K562 (cell line): Measurements from ENCODE around the gene SPTBN4. TPM values are rescaled to one million over a fixed set of nuclear protein-coding genes. Genes with fewer than 3 reads are reported as not detected.
A peak's percentile ranks its signal among the peaks of the same experiment; 100 is the strongest.

Experiments used
- ATAC-seq: fragments of 200-7000 bp; cut with Tn5 transposase; 3 replicates; pipeline ENCODE4 v1.9.1; 2020; ENCODE audit warnings: moderate library complexity
- BruUV-seq: library from RNA; stranded (reverse); fragments of 400-500 nt; replicated peaks from 2 replicates; lab custom pipeline; 2021; lab: Mats Ljungman, UMichigan
- CTCF ChIA-PET: fragments of 300-600 bp; formaldehyde crosslinking; extraction: SDS; loops from one replicate; lab custom pipeline; 2021; ENCODE audit warnings: low intra/inter-chr PET ratio; lab: Yijun Ruan, JAX
- POLR2A ChIA-PET: fragments of 300-600, 350-650 bp; sonication (Branson Sonifier 250); formaldehyde crosslinking; extraction: SDS; loops from one replicate; lab custom pipeline; 2021; ENCODE audit warnings: antibody characterized with exemption, inconsistent platforms; lab: Yijun Ruan, JAX
- DNase-seq, 4 experiments: peaks; one replicate each; pipeline versions ENCODE4 v3.0.0 to v3.0.0-alpha.2; 2011 to 2018; ENCODE audit warnings: low spot score in 3 of 4, mixed read lengths in 3 of 4; ENCODE audit errors: extremely low read depth in 1 of 4
- FAIRE-seq: peaks from 2 replicates; lab custom pipeline; 2011; peaks lifted over from hg19 to GRCh38; lab: Jason Lieb, UNC
- H2AFZ ChIP-seq: 2 replicates; pipeline ENCODE4 v1.6.0; 2011; ENCODE audit warnings: low read depth, low read length, control low read depth, inconsistent platforms
- H3K27ac ChIP-seq: fragments of 200-600 bp; 3 replicates; pipeline ENCODE4 v1.8.0; 2011; ENCODE audit warnings: low read depth, mild to moderate bottlenecking, control low read depth, inconsistent platforms, low read length, moderate library complexity, mixed read lengths; ENCODE audit errors: extremely low read depth
- H3K27me3 ChIP-seq, 2 experiments: fragments of 300-600 bp in 1 of 2; 2 replicates in 1 of 2; 3 replicates in 1 of 2; pipeline versions ENCODE4 v1.6.0 to v1.8.0; 2011; ENCODE audit warnings: inconsistent platforms in 2 of 2, low read length in 2 of 2, mild to moderate bottlenecking in 1 of 2, mixed read lengths in 1 of 2, moderate library complexity in 1 of 2; ENCODE audit not compliant: control insufficient read depth in 2 of 2, insufficient read depth in 2 of 2
- H3K36me3 ChIP-seq: fragments of 300-600 bp; 3 replicates; pipeline ENCODE4 v1.8.0; 2011; ENCODE audit warnings: mild to moderate bottlenecking, low read length, inconsistent platforms; ENCODE audit not compliant: control insufficient read depth, insufficient read depth
- H3K4me1 ChIP-seq, 2 experiments: fragments of 200-600 bp in 1 of 2; replicated peaks in 1 of 2; 2 replicates in 1 of 2; 3 replicates in 1 of 2; pipeline versions ENCODE4 v1.5.1 to v1.8.0; 2011; ENCODE audit warnings: inconsistent platforms in 2 of 2, low read length in 2 of 2, mild to moderate bottlenecking in 1 of 2, mixed read lengths in 1 of 2, moderate library complexity in 1 of 2; ENCODE audit not compliant: control insufficient read depth in 2 of 2, insufficient read depth in 2 of 2
- H3K4me2 ChIP-seq: 2 replicates; pipeline ENCODE4 v1.6.1; 2011; ENCODE audit warnings: low read length, control low read depth, inconsistent platforms, mixed read lengths; ENCODE audit not compliant: insufficient read depth
- H3K4me3 ChIP-seq: fragments of 200-600 bp; sonication (generic), shearing (Covaris generic); 2 replicates; pipeline ENCODE4 v1.5.1; 2016; ENCODE audit warnings: control low read depth, inconsistent platforms
- H3K79me2 ChIP-seq: fragments of 200-600 bp; 3 replicates; pipeline ENCODE4 v1.8.0; 2011; ENCODE audit warnings: low read length, inconsistent platforms; ENCODE audit not compliant: control insufficient read depth, insufficient read depth
- H3K9ac ChIP-seq, 2 experiments: 2 replicates each; pipeline versions ENCODE4 v1.6.0 to v1.6.1; 2011; ENCODE audit warnings: low read depth in 2 of 2, low read length in 2 of 2, control low read depth in 1 of 2, inconsistent platforms in 1 of 2, mild to moderate bottlenecking in 1 of 2, mixed read lengths in 1 of 2; ENCODE audit not compliant: insufficient read depth in 1 of 2
- H3K9me1 ChIP-seq: one replicate; pipeline ENCODE4 v1.6.0; 2011; ENCODE audit warnings: inconsistent platforms, mild to moderate bottlenecking, low read length, moderate library complexity; ENCODE audit not compliant: control insufficient read depth, insufficient read depth
- H3K9me3 ChIP-seq: replicated peaks from 2 replicates; pipeline ENCODE4 v1.5.1; 2011; ENCODE audit warnings: low read depth, low read length, inconsistent platforms; ENCODE audit not compliant: control insufficient read depth, insufficient read depth
- H4K20me1 ChIP-seq: replicated peaks from 2 replicates; pipeline ENCODE4 v1.6.1; 2011; ENCODE audit warnings: low read length, inconsistent platforms, mixed read lengths; ENCODE audit not compliant: control insufficient read depth, insufficient read depth
- ATF3 ChIP-seq, 2 experiments: fragments of 450-650 bp in 1 of 2; sonication (generic) in 1 of 2; formaldehyde crosslinking in 1 of 2; IDR thresholded peaks in 1 of 2; conservative IDR thresholded peaks in 1 of 2; 2 replicates each; pipeline versions ENCODE4 v1.6.1 to v1.8.1; 2016 to 2023; ENCODE audit warnings: mild to moderate bottlenecking in 2 of 2, moderate library complexity in 2 of 2, inconsistent platforms in 1 of 2, missing genetic modification reagents in 1 of 2
- CTBP1 ChIP-seq: fragments of 450-650 bp; IDR thresholded peaks from 2 replicates; pipeline ENCODE4 v1.6.1; 2016; ENCODE audit warnings: borderline replicate concordance
- CXXC5 ChIP-seq: fragments of 250-450 bp; sonication (Bioruptor Pico); IDR thresholded peaks from 2 replicates; pipeline ENCODE4 v1.8.0; 2022; ENCODE audit warnings: inconsistent platforms, mild to moderate bottlenecking, moderate library complexity
- DNMT1 ChIP-seq: fragments of 450-650 bp; IDR thresholded peaks from 2 replicates; pipeline ENCODE4 v1.6.1; 2016; ENCODE audit warnings: antibody characterized with exemption, mild to moderate bottlenecking
- E2F5 ChIP-seq: sonication (generic); formaldehyde crosslinking; IDR thresholded peaks from 2 replicates; pipeline ENCODE4 v1.8.0; 2022; ENCODE audit warnings: mild to moderate bottlenecking, missing genetic modification reagents
- FOXK1 ChIP-seq: sonication (generic); formaldehyde crosslinking; IDR thresholded peaks from 2 replicates; pipeline ENCODE4 v1.8.0; 2022; ENCODE audit warnings: missing genetic modification reagents, mild to moderate bottlenecking, borderline replicate concordance
- HDAC6 ChIP-seq: IDR thresholded peaks from 2 replicates; pipeline ENCODE4 v1.6.1; 2012; ENCODE audit warnings: low read depth, mild to moderate bottlenecking, control low read depth, inconsistent platforms, low read length, moderate library complexity
- MAX ChIP-seq: sonication (generic); formaldehyde crosslinking; IDR thresholded peaks from 2 replicates; pipeline ENCODE4 v1.9.0; 2022; ENCODE audit warnings: mild to moderate bottlenecking, missing genetic modification reagents
- NEUROD1 ChIP-seq: fragments of 150-350 bp; IDR thresholded peaks from 2 replicates; pipeline ENCODE4 v1.6.1; 2014; ENCODE audit warnings: borderline replicate concordance, low read length, low read depth; ENCODE audit not compliant: partially characterized antibody
- SETDB1 ChIP-seq: IDR thresholded peaks from one replicate; pipeline ENCODE4 v1.6.1; 2012; ENCODE audit warnings: low read length, control low read depth, inconsistent platforms
- SPI1 ChIP-seq: IDR thresholded peaks from 2 replicates; pipeline ENCODE4 v1.6.1; 2011; ENCODE audit warnings: low read depth, low read length, control low read depth, borderline replicate concordance
- TBL1XR1 ChIP-seq, 2 experiments: IDR thresholded peaks; 2 replicates each; pipeline ENCODE4 v1.6.1; 2012; ENCODE audit warnings: improper control_type of control experiment in 2 of 2, low read length in 2 of 2, mild to moderate bottlenecking in 1 of 2
- TFAP4 ChIP-seq: sonication (generic); formaldehyde crosslinking; IDR thresholded peaks from 2 replicates; pipeline ENCODE4 v1.8.0; 2022; ENCODE audit warnings: missing genetic modification reagents, mild to moderate bottlenecking, moderate library complexity, borderline replicate concordance
- ZBTB43 ChIP-seq: sonication (generic); formaldehyde crosslinking; IDR thresholded peaks from 2 replicates; pipeline ENCODE4 v1.8.0; 2023; ENCODE audit warnings: mild to moderate bottlenecking, missing genetic modification reagents
- WGBS: fragments of 100-300 bp; shearing (Covaris generic); methylation state at CpG from one replicate; pipeline ENCODE4 v1.1.6; 2016; ENCODE audit warnings: low coverage, mixed read lengths; ENCODE audit not compliant: insufficient coverage; ENCODE audit errors: missing lambda C conversion rate; 5-methylcytosine and 5-hydroxymethylcytosine counted together
- in situ Hi-C: fragments of 300-500 bp; cut with MboI; formaldehyde crosslinking; loops from 4 replicates; pipeline ENCODE4 v1.15.0; 2018; ENCODE audit warnings: inconsistent platforms, mixed read lengths
- intact Hi-C: fragments of 100-400 bp; cut with micrococcal nuclease; formaldehyde crosslinking; loops from 2 replicates; pipeline ENCODE4 v1.14.2; 2022
- polyA plus RNA-seq, 8 experiments: library from polyadenylated mRNA; depleted of rRNA in 4 of 8; stranded (reverse) in 5 of 8; unstranded in 3 of 8; fragments of >200 nt; fragmentation: Nextera tagmentation in 2 of 8; fragmentation: Illumina TruSeq in 1 of 8; extraction: Ambion mirVana in 2 of 8; extraction: Trizol in 1 of 8; gene quantifications; 2 replicates each; pipeline versions ENCODE4 v1.2.1 to v1.2.3, GENCODE V29; 2011 to 2014; ENCODE audit warnings: inconsistent platforms in 1 of 8, missing spikeins in 1 of 8
- total RNA-seq, 7 experiments: library from RNA; depleted of rRNA in 6 of 7; stranded (reverse); fragments of >200 nt in 6 of 7; fragmentation: Illumina TruSeq in 2 of 7; extraction: Trizol in 2 of 7; gene quantifications; 2 replicates each; pipeline versions ENCODE4 v1.2.1 to v1.2.3, GENCODE V29; 2011 to 2021; ENCODE audit warnings: low replicate concordance in 1 of 7

The SPTBN4 gene
- total and polyA plus RNA-seq, 9 of the 15 experiments (the other 6 are each of a cell fraction or from before 2014, with no cell fraction given) = 0.01 to 1.5 (median 0.86) TPM

- 9% methylated on average over 40 of the region's 41 CpGs for WGBS
- TF ChIP-seq ZBTB43 (CRISPR knock-in tag) = 0 out of 2 replicates have a peak, but pooled peaks have one; percentile 72
- TF ChIP-seq HDAC6 = no peak
- peak; percentile 42; the same call in 1 of the 2 replicates for TF ChIP-seq E2F5
- TF ChIP-seq TBL1XR1 (IDR thresholded peaks at IDR 0.05; ENCODE audit: low read length in 2 of 2) = peak in 1 of 2 experiments; percentile 40; a peak in 1 of 4 replicates
- TF ChIP-seq ATF3 (IDR thresholded peaks at IDR 0.05) = 0 out of 2 replicates have a peak, but pooled peaks have one; percentile 28
- TF ChIP-seq ATF3 (CRISPR knock-in tag; conservative IDR thresholded peaks at IDR 0.05) = no peak
- peak; percentile 100 for TF ChIP-seq CTBP1
- peak; percentile 64 for TF ChIP-seq SETDB1
- TF ChIP-seq NEUROD1 = peak; percentile 40
- peak; percentile 86 for TF ChIP-seq CXXC5 (CRISPR knock-in tag)
- peak; percentile 86 for TF ChIP-seq TFAP4 (CRISPR knock-in tag)
- TF ChIP-seq SPI1 = peak; percentile 65; the same call in 1 of the 2 replicates
- peak; percentile 57 for TF ChIP-seq MAX (CRISPR knock-in tag)
- TF ChIP-seq DNMT1 = no peak
- no peak for TF ChIP-seq FOXK1 (CRISPR knock-in tag)
Observed at GRCh38 chr19:40623403-40624251, 156.8 kb downstream of the SPTBN4 start.

More at GRCh38 chr19:40623403-40624251, 156.8 kb downstream of the SPTBN4 start:
- Histone ChIP-seq H3K4me1 (peaks cover 31 to 50% of the 10 kb centered on the region in 2 experiments), H3K4me3 (no peak overlapping the region), H3K36me3 (peaks cover 69% of the 10 kb centered on the region; the same call in 2 of the 3 replicates), H4K20me1 (no peaks in the 10 kb centered on the region), H3K27ac (peak overlapping the region; percentile 51; the same call in 1 of the 3 replicates), H3K27me3 (no peaks in the 10 kb centered on the region), H3K79me2 (no peaks in the 10 kb centered on the region), H3K4me2 (peak overlapping the region; percentile 72), H2AFZ (no peak overlapping the region), H3K9ac (peak overlapping the region in 1 of 2 experiments; percentile 80; a peak in 2 of 4 replicates), H3K9me1 (no peaks in the 10 kb centered on the region), H3K9me3 (no peaks in the 10 kb centered on the region)
- peak; percentile 97 for FAIRE-seq
- in situ Hi-C loops (no loop called here), intact Hi-C loops (no loop called here)
- ChIA-PET CTCF (interaction anchor here (0.5 to 0.6 kb wide), 2 partner anchors 10 to 639 kb away, joined by 3 to 4 read pairs; no protein-coding TSS in a partner anchor), POLR2A (interaction anchor here (0.6 to 2.6 kb wide), 8 partner anchors 9 to 159 kb away, joined by 3 to 7 read pairs (median 5); partner anchors contain the start of gene LTBP4)
- peak; percentile 98 to 99 (median 98) for DNase-seq
- BruUV-seq = no TSS peak
- ATAC-seq = peak; percentile 98
